Measurements from ENCODE around the gene FAM24A. TPM values are rescaled to one million over a fixed set of nuclear protein-coding genes. Genes with fewer than 3 reads are reported as not detected.

FAM24A gene
- total and polyA plus RNA-seq, 2 donors (not counting 1 experiment from before 2014, with no cell fraction given): not detected

DNA sequence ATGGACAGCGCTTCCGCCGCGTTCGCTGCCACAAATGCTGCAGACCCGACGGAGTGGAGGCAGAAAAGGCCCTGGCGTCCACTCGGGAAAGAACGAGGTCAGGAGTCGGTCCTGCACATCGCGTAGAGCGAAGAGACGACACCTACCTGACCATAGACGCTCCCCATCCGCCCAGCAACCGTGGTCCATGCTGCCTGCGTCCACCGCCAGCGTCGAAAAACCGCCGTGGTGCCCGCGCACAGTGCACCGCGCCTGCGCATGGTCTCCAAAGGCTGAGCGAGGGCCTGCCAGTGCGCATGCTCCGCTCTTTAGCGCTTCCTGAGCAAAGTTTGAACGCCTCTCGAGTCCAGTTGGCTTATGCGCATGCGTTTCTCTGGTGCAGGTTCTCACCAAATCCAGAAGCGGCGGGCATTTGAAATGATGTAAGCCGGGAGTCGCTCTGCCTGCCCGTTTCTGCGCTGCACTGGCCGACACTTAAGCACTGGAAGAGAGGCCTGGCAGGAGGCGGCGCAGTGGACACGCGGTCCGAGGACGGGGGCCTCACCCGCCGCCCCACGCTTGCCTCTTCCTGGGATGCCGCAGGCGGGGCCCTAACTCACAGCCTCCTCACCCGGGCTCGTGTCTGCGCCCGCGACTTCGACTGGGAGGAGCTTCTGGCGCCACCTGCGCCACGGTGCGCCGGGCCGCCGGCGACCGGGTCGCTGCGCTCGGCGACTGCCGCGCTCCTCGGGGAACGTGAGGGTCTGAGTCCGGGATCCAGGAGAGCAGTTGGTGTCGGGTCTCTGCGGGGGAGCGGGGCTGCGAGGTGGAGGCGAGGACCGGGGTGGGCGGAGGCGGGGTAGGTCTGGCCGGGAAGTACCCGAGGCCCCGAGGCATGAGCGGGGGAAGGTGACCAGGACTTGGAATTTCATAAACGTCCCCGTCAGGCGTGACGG, 30.8 kb upstream of the FAM24A start, which contains the start of gene FAM24B:
FAM24B (minus strand) TSS at position 243 of the 935 bp plus-strand sequence. CDS start 29,066 bp downstream, outside the sequence.
- CTCF ChIA-PET: no interaction called here
- peak within 1 kb of the TSS; percentile 62 to 86 for H3K27ac ChIP-seq (ENCODE audit: low read length in 2 of 2)
- peak; percentile 84 for ATAC-seq (ENCODE audit: low read depth)
- H3K27me3 ChIP-seq (replicated peaks in 1 of 4; ENCODE audit: control extremely low read depth in 1 of 4, control insufficient read depth in 3 of 4, insufficient read depth in 4 of 4, low read length in 3 of 4): no peaks in the 10 kb centered on the region
- peak within 1 kb of the TSS; percentile 92 for H3K27ac Mint-ChIP-seq
- peak within 1 kb of the TSS; percentile 83 for H3K4me2 ChIP-seq (replicated peaks; ENCODE audit: low read depth, low read length, poor library complexity, severe bottlenecking)
- WGBS (ENCODE audit: insufficient coverage): 8% methylated on average over 95 of the region's 95 CpGs
- peaks cover 4% of the 10 kb centered on the region for H4K20me1 ChIP-seq (ENCODE audit: control insufficient read depth, insufficient read depth, low read length, poor library complexity, severe bottlenecking)
- H3K36me3 ChIP-seq (replicated peaks in 1 of 2; ENCODE audit: control extremely low read depth in 1 of 2, control insufficient read depth in 1 of 2, extremely low read depth in 1 of 2, insufficient read depth in 2 of 2, low read length in 1 of 2): no peaks in the 10 kb centered on the region
- peaks cover 39% of the 10 kb centered on the region for H3K4me1 Mint-ChIP-seq
- peaks cover 0 to 5% (median 0%) of the 10 kb centered on the region in 3 donors for H3K9me3 ChIP-seq (ENCODE audit: control extremely low read depth in 1 of 3, control insufficient read depth in 2 of 3, insufficient read depth in 1 of 3, low read length in 2 of 3)
- H3K9ac ChIP-seq (ENCODE audit: low read length): peak within 1 kb of the TSS; percentile 78
- no peaks in the 10 kb centered on the region for H3K9me3 Mint-ChIP-seq (ENCODE audit: insufficient read depth)
- DNase-seq: peak; percentile 96
- H3K4me3 Mint-ChIP-seq: peak within 1 kb of the TSS; percentile 86
- peaks cover 12 to 17% of the 10 kb centered on the region in 2 donors for H3K4me1 ChIP-seq (ENCODE audit: control insufficient read depth in 2 of 2, insufficient read depth in 2 of 2, low read length in 2 of 2)
- peaks cover 43% of the 10 kb centered on the region for H3K79me2 ChIP-seq (ENCODE audit: control insufficient read depth, insufficient read depth, low read length)
- H3K4me3 ChIP-seq (ENCODE audit: control extremely low read depth in 1 of 5, extremely low read depth in 1 of 5, insufficient read depth in 1 of 5, low read depth in 2 of 5, low read length in 4 of 5): peak within 1 kb of the TSS; percentile 49 to 83 (median 64)
- H2AFZ ChIP-seq (ENCODE audit: insufficient read depth, low read depth, low read length, poor library complexity, severe bottlenecking): peak within 1 kb of the TSS; percentile 92
- no peaks in the 10 kb centered on the region for H3K27me3 Mint-ChIP-seq
- TF ChIP-seq EZH2 (IDR thresholded peaks at IDR 0.05; ENCODE audit: borderline replicate concordance, insufficient read depth, low read depth, low read length, poor library complexity, severe bottlenecking) (no peak), CTCF (IDR thresholded peaks at IDR 0.05) (no peak)
- POLR2A ChIA-PET: no interaction called here
- intact Hi-C loops (cut with micrococcal nuclease): loop anchor here (1.0 kb wide), 4 partner anchors 75 to 505 kb away; partner anchors contain the start of genes C10orf88, IKZF5, PLEKHA1 and PSTK

DNA sequence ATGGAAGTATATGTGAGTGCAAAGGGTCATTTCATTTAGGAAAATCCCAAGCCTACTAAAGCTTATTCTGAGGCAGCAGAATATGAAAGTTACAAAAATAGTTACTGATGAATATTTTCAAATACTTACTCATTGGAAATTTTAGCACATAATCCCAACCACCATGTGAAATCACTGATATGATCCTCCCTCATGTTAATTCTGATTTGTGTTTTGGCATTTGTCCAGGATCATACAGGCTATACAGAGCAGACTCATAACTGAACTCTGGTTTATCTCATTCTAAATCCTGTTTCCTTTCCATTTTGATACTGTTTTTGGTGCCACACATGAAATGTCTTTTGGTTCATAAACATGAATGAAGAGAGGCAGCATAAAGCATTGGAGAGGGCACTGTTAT, 27.6 kb upstream of the FAM24A start:
- H3K4me3 ChIP-seq (ENCODE audit: control extremely low read depth in 1 of 5, extremely low read depth in 1 of 5, insufficient read depth in 1 of 5, low read depth in 2 of 5, low read length in 4 of 5): no peak overlapping the region
- intact Hi-C loops (cut with micrococcal nuclease): no loop called here
- Mint-ChIP-seq H3K4me1 (peaks cover 25% of the 10 kb centered on the region), H3K4me3 (no peak overlapping the region), H3K9me3 (ENCODE audit: insufficient read depth) (no peaks in the 10 kb centered on the region), H3K27me3 (no peaks in the 10 kb centered on the region), H3K27ac (no peak overlapping the region)
- H3K27ac ChIP-seq (ENCODE audit: low read length in 2 of 2): no peak overlapping the region
- H3K4me2 ChIP-seq (replicated peaks; ENCODE audit: low read depth, low read length, poor library complexity, severe bottlenecking): no peak overlapping the region
- TF ChIP-seq CTCF (IDR thresholded peaks at IDR 0.05) (no peak), EZH2 (IDR thresholded peaks at IDR 0.05; ENCODE audit: borderline replicate concordance, insufficient read depth, low read depth, low read length, poor library complexity, severe bottlenecking) (no peak)
- CTCF ChIA-PET: no interaction called here
- no peaks in the 10 kb centered on the region for H3K36me3 ChIP-seq (replicated peaks in 1 of 2; ENCODE audit: control extremely low read depth in 1 of 2, control insufficient read depth in 1 of 2, extremely low read depth in 1 of 2, insufficient read depth in 2 of 2, low read length in 1 of 2)
- DNase-seq (no peak), ATAC-seq (ENCODE audit: low read depth) (no peak)
- H3K9me3 ChIP-seq (ENCODE audit: control extremely low read depth in 1 of 3, control insufficient read depth in 2 of 3, insufficient read depth in 1 of 3, low read length in 2 of 3): peaks cover 0 to 5% (median 0%) of the 10 kb centered on the region in 3 donors
- peaks cover 12 to 17% of the 10 kb centered on the region in 2 donors for H3K4me1 ChIP-seq (ENCODE audit: control insufficient read depth in 2 of 2, insufficient read depth in 2 of 2, low read length in 2 of 2)
- H2AFZ ChIP-seq (ENCODE audit: insufficient read depth, low read depth, low read length, poor library complexity, severe bottlenecking): no peak overlapping the region
- H3K79me2 ChIP-seq (ENCODE audit: control insufficient read depth, insufficient read depth, low read length): peaks cover 16% of the 10 kb centered on the region
- POLR2A ChIA-PET: no interaction called here
- no peaks in the 10 kb centered on the region for H4K20me1 ChIP-seq (ENCODE audit: control insufficient read depth, insufficient read depth, low read length, poor library complexity, severe bottlenecking)
- no peaks in the 10 kb centered on the region for H3K27me3 ChIP-seq (replicated peaks in 1 of 4; ENCODE audit: control extremely low read depth in 1 of 4, control insufficient read depth in 3 of 4, insufficient read depth in 4 of 4, low read length in 3 of 4)
- no peak overlapping the region for H3K9ac ChIP-seq (ENCODE audit: low read length)

Measured in B cell (primary cell).